ENCODE results near the gene FAM89A. TPM values are rescaled to one million over a fixed set of nuclear protein-coding genes. Genes with fewer than 3 reads are reported as not detected.

FAM89A gene
- polyA plus RNA-seq, 1 donor (not counting 4 experiments of a cell fraction or from before 2014, with no cell fraction given): 32.3 TPM

DNA sequence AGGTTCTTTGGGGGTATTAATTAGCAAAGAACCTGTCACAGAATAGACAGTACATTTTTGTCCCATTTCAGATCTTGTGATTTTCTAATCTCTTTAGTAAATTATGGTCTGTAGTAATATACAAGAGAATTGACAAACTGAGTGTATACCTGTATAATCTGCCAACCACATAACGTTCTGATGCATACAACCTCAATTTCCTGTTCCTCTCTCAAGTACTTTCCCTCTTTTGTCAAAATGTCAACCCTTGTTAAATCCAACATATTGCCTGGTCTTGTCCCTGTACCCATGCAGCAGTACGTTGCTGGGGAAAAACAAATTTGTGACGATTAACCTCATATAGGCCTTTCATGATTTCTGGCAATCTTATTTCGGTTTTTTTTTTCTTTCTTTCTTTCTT lies 60.1 kb downstream of the FAM89A start:
- no peak for FAIRE-seq
- peaks cover 8 to 18% of the 10 kb centered on the region in 2 experiments for H3K36me3 ChIP-seq (ENCODE audit: control insufficient read depth in 2 of 2, extremely low read depth in 1 of 2, insufficient read depth in 2 of 2, low read length in 2 of 2)
- H3K9ac ChIP-seq (ENCODE audit: control insufficient read depth, extremely low read depth, insufficient read depth, low read length): peak overlapping the region; percentile 76
- H2AFZ ChIP-seq (ENCODE audit: control insufficient read depth, low read length): no peak overlapping the region
- peaks cover 56% of the 10 kb centered on the region for H3K79me2 ChIP-seq (ENCODE audit: control insufficient read depth, insufficient read depth, low read length)
- no peaks in the 10 kb centered on the region for H3K9me3 ChIP-seq (ENCODE audit: control insufficient read depth, low read depth, low read length)
- DNase-seq (ENCODE audit: low read depth, low spot score): no peak
- peak overlapping the region; percentile 87 to 93 (median 92) for H3K4me3 ChIP-seq (ENCODE audit: control insufficient read depth in 2 of 3, extremely low read depth in 1 of 3, insufficient read depth in 2 of 3, low read depth in 1 of 3, low read length in 3 of 3)
- no peak for TF ChIP-seq EZH2 (IDR thresholded peaks at IDR 0.05; ENCODE audit: low read length)
- TF ChIP-seq, protein P1, sequence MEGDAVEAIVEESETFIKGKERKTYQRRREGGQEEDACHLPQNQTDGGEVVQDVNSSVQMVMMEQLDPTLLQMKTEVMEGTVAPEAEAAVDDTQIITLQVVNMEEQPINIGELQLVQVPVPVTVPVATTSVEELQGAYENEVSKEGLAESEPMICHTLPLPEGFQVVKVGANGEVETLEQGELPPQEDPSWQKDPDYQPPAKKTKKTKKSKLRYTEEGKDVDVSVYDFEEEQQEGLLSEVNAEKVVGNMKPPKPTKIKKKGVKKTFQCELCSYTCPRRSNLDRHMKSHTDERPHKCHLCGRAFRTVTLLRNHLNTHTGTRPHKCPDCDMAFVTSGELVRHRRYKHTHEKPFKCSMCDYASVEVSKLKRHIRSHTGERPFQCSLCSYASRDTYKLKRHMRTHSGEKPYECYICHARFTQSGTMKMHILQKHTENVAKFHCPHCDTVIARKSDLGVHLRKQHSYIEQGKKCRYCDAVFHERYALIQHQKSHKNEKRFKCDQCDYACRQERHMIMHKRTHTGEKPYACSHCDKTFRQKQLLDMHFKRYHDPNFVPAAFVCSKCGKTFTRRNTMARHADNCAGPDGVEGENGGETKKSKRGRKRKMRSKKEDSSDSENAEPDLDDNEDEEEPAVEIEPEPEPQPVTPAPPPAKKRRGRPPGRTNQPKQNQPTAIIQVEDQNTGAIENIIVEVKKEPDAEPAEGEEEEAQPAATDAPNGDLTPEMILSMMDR (optimal IDR thresholded peaks at IDR 0.05 in 1 of 3, IDR thresholded peaks at IDR 0.05 in 1 of 3, conservative IDR thresholded peaks at IDR 0.05 in 1 of 3; ENCODE audit: extremely low read depth in 1 of 3, insufficient read depth in 2 of 3, low read length in 3 of 3): no peak
- dilution Hi-C loops (cut with MboI; ENCODE audit: extremely low pct_ligation_motif_present, low sequenced_read_pairs): no loop called here
- no peak overlapping the region for H3K27ac ChIP-seq (ENCODE audit: control insufficient read depth, insufficient read depth, low read length)
- no peaks in the 10 kb centered on the region for H3K9me1 ChIP-seq (ENCODE audit: control insufficient read depth, extremely low read depth, insufficient read depth, low read length)
- no peaks in the 10 kb centered on the region for H4K20me1 ChIP-seq (ENCODE audit: control insufficient read depth, extremely low read depth, insufficient read depth, low read length)
- no peaks in the 10 kb centered on the region for H3K27me3 ChIP-seq (ENCODE audit: control insufficient read depth, extremely low read depth, insufficient read depth, low read length)
- H3K4me1 ChIP-seq (ENCODE audit: control insufficient read depth, extremely low read depth, insufficient read depth, low read length): peaks cover 12% of the 10 kb centered on the region
- H3K4me2 ChIP-seq (ENCODE audit: control insufficient read depth, extremely low read depth, insufficient read depth, low read depth, low read length): peak overlapping the region; percentile 87

DNA sequence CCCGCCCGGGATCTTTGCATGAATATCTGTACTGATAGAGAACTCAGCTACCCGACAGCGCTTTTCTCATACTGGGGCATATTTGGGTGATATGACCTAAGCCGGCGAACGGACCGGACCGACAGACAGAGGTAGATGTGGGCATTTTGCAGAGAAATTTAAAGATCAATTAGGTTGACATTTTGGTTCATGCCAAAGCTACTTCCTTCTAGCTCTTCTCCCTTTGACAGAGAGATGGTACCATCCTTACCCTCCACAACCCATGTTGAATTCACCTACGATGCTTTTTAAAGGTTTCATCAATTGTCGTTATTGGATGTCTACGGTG lies 60.7 kb downstream of the FAM89A start:
- peak overlapping the region; percentile 87 to 93 (median 92) for H3K4me3 ChIP-seq (ENCODE audit: control insufficient read depth in 2 of 3, extremely low read depth in 1 of 3, insufficient read depth in 2 of 3, low read depth in 1 of 3, low read length in 3 of 3)
- FAIRE-seq: no peak
- H2AFZ ChIP-seq (ENCODE audit: control insufficient read depth, low read length): peak overlapping the region; percentile 74
- peak overlapping the region; percentile 76 for H3K9ac ChIP-seq (ENCODE audit: control insufficient read depth, extremely low read depth, insufficient read depth, low read length)
- H3K27ac ChIP-seq (ENCODE audit: control insufficient read depth, insufficient read depth, low read length): peak overlapping the region; percentile 29
- dilution Hi-C loops (cut with MboI; ENCODE audit: extremely low pct_ligation_motif_present, low sequenced_read_pairs): no loop called here
- H3K9me3 ChIP-seq (ENCODE audit: control insufficient read depth, low read depth, low read length): no peaks in the 10 kb centered on the region
- peaks cover 56% of the 10 kb centered on the region for H3K79me2 ChIP-seq (ENCODE audit: control insufficient read depth, insufficient read depth, low read length)
- no peaks in the 10 kb centered on the region for H4K20me1 ChIP-seq (ENCODE audit: control insufficient read depth, extremely low read depth, insufficient read depth, low read length)
- DNase-seq (ENCODE audit: low read depth, low spot score): no peak
- H3K27me3 ChIP-seq (ENCODE audit: control insufficient read depth, extremely low read depth, insufficient read depth, low read length): no peaks in the 10 kb centered on the region
- H3K36me3 ChIP-seq (ENCODE audit: control insufficient read depth in 2 of 2, extremely low read depth in 1 of 2, insufficient read depth in 2 of 2, low read length in 2 of 2): peaks cover 8 to 18% of the 10 kb centered on the region in 2 experiments
- H3K4me2 ChIP-seq (ENCODE audit: control insufficient read depth, extremely low read depth, insufficient read depth, low read depth, low read length): peak overlapping the region; percentile 87
- no peaks in the 10 kb centered on the region for H3K9me1 ChIP-seq (ENCODE audit: control insufficient read depth, extremely low read depth, insufficient read depth, low read length)
- TF ChIP-seq, protein P1 (optimal IDR thresholded peaks at IDR 0.05 in 1 of 3, IDR thresholded peaks at IDR 0.05 in 1 of 3, conservative IDR thresholded peaks at IDR 0.05 in 1 of 3; ENCODE audit: extremely low read depth in 1 of 3, insufficient read depth in 2 of 3, low read length in 3 of 3): no peak
- no peak for TF ChIP-seq EZH2 (IDR thresholded peaks at IDR 0.05; ENCODE audit: low read length)
- H3K4me1 ChIP-seq (ENCODE audit: control insufficient read depth, extremely low read depth, insufficient read depth, low read length): peaks cover 12% of the 10 kb centered on the region

All from keratinocyte (primary cell).